ENCODE measurements around the gene SEMA5A. TPM values are rescaled to one million over a fixed set of nuclear protein-coding genes. Genes with fewer than 3 reads are reported as not detected.

The SEMA5A gene
- total RNA-seq, 1 donor from 2014 or later = 13.8 TPM

DNA sequence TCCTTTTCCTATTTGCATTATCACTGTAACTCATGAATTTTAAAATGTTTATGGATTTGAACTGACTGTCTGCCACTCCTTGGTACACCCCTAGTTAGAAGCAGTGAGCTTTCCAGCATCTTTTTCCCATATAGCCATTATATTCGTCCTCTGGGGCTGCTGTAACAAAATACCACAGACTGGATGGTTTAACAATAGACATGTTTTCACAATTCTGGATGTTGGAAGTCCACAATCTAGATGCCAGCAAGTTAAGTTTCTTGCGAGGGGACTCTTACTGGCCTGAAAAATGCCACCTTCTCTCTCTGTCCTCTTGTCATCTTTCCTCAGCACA is 530.0 kb downstream of the SEMA5A start:
- no peaks in the 10 kb centered on the region for H3K27me3 Mint-ChIP-seq (ENCODE audit: low read depth, unreplicated experiment)
- Histone ChIP-seq H3K27ac (ENCODE audit: low read depth, low read length) (peak overlapping the region; percentile 56), H4K20me1 (ENCODE audit: insufficient read depth, low read length) (no peaks in the 10 kb centered on the region), H3K27me3 (ENCODE audit: insufficient read depth, low read length) (no peaks in the 10 kb centered on the region), H3K9ac (ENCODE audit: low read length) (peak overlapping the region; percentile 51), H3K79me2 (ENCODE audit: insufficient read depth, low read length) (no peaks in the 10 kb centered on the region), H3K9me3 (ENCODE audit: insufficient read depth, low read depth, low read length) (no peaks in the 10 kb centered on the region), H2AFZ (ENCODE audit: low read depth, low read length) (no peak overlapping the region), H3K4me2 (ENCODE audit: low read length) (peak overlapping the region; percentile 42), H3K36me3 (ENCODE audit: insufficient read depth, low read length) (no peaks in the 10 kb centered on the region), H3K4me1 (ENCODE audit: insufficient read depth, low read length) (peaks cover 36% of the 10 kb centered on the region), H3K4me3 (ENCODE audit: insufficient read depth, low read depth, low read length) (no peak overlapping the region)
- H3K9me3 Mint-ChIP-seq (ENCODE audit: unreplicated experiment) = no peaks in the 10 kb centered on the region
- FAIRE-seq (no peak), DNase-seq (ENCODE audit: low read depth) (no peak)
- H3K27ac Mint-ChIP-seq (ENCODE audit: unreplicated experiment) = peak overlapping the region; percentile 74
- no peak overlapping the region for H3K4me3 Mint-ChIP-seq (ENCODE audit: unreplicated experiment)
- TF ChIP-seq, protein P1, sequence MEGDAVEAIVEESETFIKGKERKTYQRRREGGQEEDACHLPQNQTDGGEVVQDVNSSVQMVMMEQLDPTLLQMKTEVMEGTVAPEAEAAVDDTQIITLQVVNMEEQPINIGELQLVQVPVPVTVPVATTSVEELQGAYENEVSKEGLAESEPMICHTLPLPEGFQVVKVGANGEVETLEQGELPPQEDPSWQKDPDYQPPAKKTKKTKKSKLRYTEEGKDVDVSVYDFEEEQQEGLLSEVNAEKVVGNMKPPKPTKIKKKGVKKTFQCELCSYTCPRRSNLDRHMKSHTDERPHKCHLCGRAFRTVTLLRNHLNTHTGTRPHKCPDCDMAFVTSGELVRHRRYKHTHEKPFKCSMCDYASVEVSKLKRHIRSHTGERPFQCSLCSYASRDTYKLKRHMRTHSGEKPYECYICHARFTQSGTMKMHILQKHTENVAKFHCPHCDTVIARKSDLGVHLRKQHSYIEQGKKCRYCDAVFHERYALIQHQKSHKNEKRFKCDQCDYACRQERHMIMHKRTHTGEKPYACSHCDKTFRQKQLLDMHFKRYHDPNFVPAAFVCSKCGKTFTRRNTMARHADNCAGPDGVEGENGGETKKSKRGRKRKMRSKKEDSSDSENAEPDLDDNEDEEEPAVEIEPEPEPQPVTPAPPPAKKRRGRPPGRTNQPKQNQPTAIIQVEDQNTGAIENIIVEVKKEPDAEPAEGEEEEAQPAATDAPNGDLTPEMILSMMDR (IDR thresholded peaks at IDR 0.05; ENCODE audit: insufficient read depth, low read depth, low read length) = no peak
- TF ChIP-seq EZH2 (IDR thresholded peaks at IDR 0.05; ENCODE audit: insufficient read depth, low read length) = no peak
- peaks cover 33% of the 10 kb centered on the region for H3K4me1 Mint-ChIP-seq (ENCODE audit: low read depth, unreplicated experiment)
- no peaks in the 10 kb centered on the region for H3K36me3 Mint-ChIP-seq (ENCODE audit: low read depth, unreplicated experiment)

- Histone ChIP-seq H3K4me2 (ENCODE audit: low read length) (peak overlapping the region; percentile 42), H2AFZ (ENCODE audit: low read depth, low read length) (no peak overlapping the region), H3K4me3 (ENCODE audit: insufficient read depth, low read depth, low read length) (no peak overlapping the region), H3K79me2 (ENCODE audit: insufficient read depth, low read length) (no peaks in the 10 kb centered on the region), H3K27ac (ENCODE audit: low read depth, low read length) (peak overlapping the region; percentile 88), H3K4me1 (ENCODE audit: insufficient read depth, low read length) (peaks cover 36% of the 10 kb centered on the region), H3K9ac (ENCODE audit: low read length) (peak overlapping the region; percentile 51), H3K27me3 (ENCODE audit: insufficient read depth, low read length) (no peaks in the 10 kb centered on the region), H4K20me1 (ENCODE audit: insufficient read depth, low read length) (no peaks in the 10 kb centered on the region), H3K9me3 (ENCODE audit: insufficient read depth, low read depth, low read length) (no peaks in the 10 kb centered on the region), H3K36me3 (ENCODE audit: insufficient read depth, low read length) (no peaks in the 10 kb centered on the region)
- no peaks in the 10 kb centered on the region for H3K27me3 Mint-ChIP-seq (ENCODE audit: low read depth, unreplicated experiment)
- H3K27ac Mint-ChIP-seq (ENCODE audit: unreplicated experiment) = peak overlapping the region; percentile 92
- peak; percentile 17 for FAIRE-seq
- no peaks in the 10 kb centered on the region for H3K9me3 Mint-ChIP-seq (ENCODE audit: unreplicated experiment)
- DNase-seq (ENCODE audit: low read depth) = peak; percentile 74
- no peak for TF ChIP-seq EZH2 (IDR thresholded peaks at IDR 0.05; ENCODE audit: insufficient read depth, low read length)
- TF ChIP-seq, protein P1 (IDR thresholded peaks at IDR 0.05; ENCODE audit: insufficient read depth, low read depth, low read length) = no peak
- no peaks in the 10 kb centered on the region for H3K36me3 Mint-ChIP-seq (ENCODE audit: low read depth, unreplicated experiment)
- peaks cover 33% of the 10 kb centered on the region for H3K4me1 Mint-ChIP-seq (ENCODE audit: low read depth, unreplicated experiment)
- H3K4me3 Mint-ChIP-seq (ENCODE audit: unreplicated experiment) = peak overlapping the region; percentile 3
Measured at GRCh38 chr5:9015260-9015936, 530.5 kb downstream of the SEMA5A start.

- no peaks in the 10 kb centered on the region for H3K36me3 ChIP-seq (ENCODE audit: insufficient read depth, low read length)
- peaks cover 36% of the 10 kb centered on the region for H3K4me1 ChIP-seq (ENCODE audit: insufficient read depth, low read length)
- Mint-ChIP-seq H3K27me3 (ENCODE audit: low read depth, unreplicated experiment) (no peaks in the 10 kb centered on the region), H3K27ac (ENCODE audit: unreplicated experiment) (peak overlapping the region; percentile 94), H3K4me3 (ENCODE audit: unreplicated experiment) (no peak overlapping the region), H3K4me1 (ENCODE audit: low read depth, unreplicated experiment) (peaks cover 36% of the 10 kb centered on the region), H3K9me3 (ENCODE audit: unreplicated experiment) (peaks cover under 1% of the 10 kb centered on the region), H3K36me3 (ENCODE audit: low read depth, unreplicated experiment) (no peaks in the 10 kb centered on the region)
- FAIRE-seq (no peak), DNase-seq (ENCODE audit: low read depth) (no peak)
- TF ChIP-seq, protein P1 (IDR thresholded peaks at IDR 0.05; ENCODE audit: insufficient read depth, low read depth, low read length) = no peak
- TF ChIP-seq EZH2 (IDR thresholded peaks at IDR 0.05; ENCODE audit: insufficient read depth, low read length) = no peak
- H3K27ac ChIP-seq (ENCODE audit: low read depth, low read length) = peak overlapping the region; percentile 88
- no peak overlapping the region for H3K4me2 ChIP-seq (ENCODE audit: low read length)
- no peak overlapping the region for H3K4me3 ChIP-seq (ENCODE audit: insufficient read depth, low read depth, low read length)
- H2AFZ ChIP-seq (ENCODE audit: low read depth, low read length) = no peak overlapping the region
- H3K79me2 ChIP-seq (ENCODE audit: insufficient read depth, low read length) = no peaks in the 10 kb centered on the region
- H3K9ac ChIP-seq (ENCODE audit: low read length) = peak overlapping the region; percentile 19
- no peaks in the 10 kb centered on the region for H3K9me3 ChIP-seq (ENCODE audit: insufficient read depth, low read depth, low read length)
- H4K20me1 ChIP-seq (ENCODE audit: insufficient read depth, low read length) = no peaks in the 10 kb centered on the region
- H3K27me3 ChIP-seq (ENCODE audit: insufficient read depth, low read length) = no peaks in the 10 kb centered on the region
Measured at GRCh38 chr5:9013147-9013546, 532.7 kb downstream of the SEMA5A start.

Data from astrocyte (in vitro differentiated cells and primary cell).